Type B pancreatic cell (in vitro differentiated cells): Measurements from ENCODE around the gene SLC22A6. TPM values are rescaled to one million over a fixed set of nuclear protein-coding genes. Genes with fewer than 3 reads are reported as not detected.
A peak's percentile ranks its signal among the peaks of the same experiment; 100 is the strongest.

Source experiments
- DNase-seq: peaks from one replicate; pipeline ENCODE4 v3.0.0; 2021; ENCODE audit warnings: mixed read lengths; ENCODE audit not compliant: unreplicated experiment; ENCODE audit errors: extremely low spot score
- H3K27ac Mint-ChIP-seq: 2 replicates; pipeline ENCODE4 v1.8.0; 2021; ENCODE audit warnings: mild to moderate bottlenecking, mixed read lengths
- H3K27me3 Mint-ChIP-seq: 2 replicates; pipeline ENCODE4 v1.8.0; 2021; ENCODE audit warnings: mixed read lengths
- H3K36me3 Mint-ChIP-seq: 2 replicates; pipeline ENCODE4 v1.8.0; 2021; ENCODE audit warnings: mixed read lengths
- H3K4me1 Mint-ChIP-seq: one replicate; pipeline ENCODE4 v1.8.0; 2021; ENCODE audit warnings: mixed read lengths; ENCODE audit not compliant: unreplicated experiment
- H3K4me3 Mint-ChIP-seq: 2 replicates; pipeline ENCODE4 v1.8.0; 2021; ENCODE audit warnings: mild to moderate bottlenecking, mixed read lengths
- H3K9me3 Mint-ChIP-seq: 2 replicates; pipeline ENCODE4 v1.8.0; 2021; ENCODE audit warnings: mixed read lengths
- total RNA-seq: library from RNA; stranded (reverse); gene quantifications from 2 replicates; pipeline ENCODE4 v1.2.1, GENCODE V29; 2021; ENCODE audit warnings: low replicate concordance
- TF ChIP-seq, protein P1 (sequence below): fragments of 200-600 bp; sonication (generic); conservative IDR thresholded peaks from 2 replicates; pipeline ENCODE4 v1.5.0; 2021; ENCODE audit warnings: antibody characterized with exemption, mild to moderate bottlenecking

SLC22A6 gene
- total RNA-seq, 1 donor from 2014 or later = 1.5 TPM

DNA sequence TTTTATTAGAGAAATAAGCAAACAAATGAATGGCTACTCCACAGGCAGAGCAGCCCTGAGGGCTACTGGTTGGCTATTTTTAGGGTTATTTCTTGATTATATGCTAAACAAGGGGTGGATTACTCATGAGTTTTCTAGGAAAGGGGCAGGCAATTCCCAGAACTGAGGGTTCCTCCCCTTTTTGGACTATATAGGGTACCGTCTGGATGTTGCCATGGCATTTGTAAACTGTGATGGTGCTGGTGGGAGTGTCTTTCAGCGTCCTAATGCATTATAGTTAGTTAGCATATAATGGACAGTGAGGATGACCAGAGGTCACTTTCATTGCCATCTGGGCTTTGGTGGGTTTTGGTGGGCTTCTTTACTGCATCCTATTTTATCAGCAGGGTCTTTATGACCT, 19.2 kb downstream of the SLC22A6 start:
- Mint-ChIP-seq H3K27me3 (no peaks in the 10 kb centered on the region), H3K27ac (no peak overlapping the region), H3K36me3 (peaks cover 4% of the 10 kb centered on the region), H3K9me3 (peaks cover 12% of the 10 kb centered on the region), H3K4me1 (no peaks in the 10 kb centered on the region), H3K4me3 (no peak overlapping the region)
- no peak for DNase-seq
- TF ChIP-seq, protein P1, sequence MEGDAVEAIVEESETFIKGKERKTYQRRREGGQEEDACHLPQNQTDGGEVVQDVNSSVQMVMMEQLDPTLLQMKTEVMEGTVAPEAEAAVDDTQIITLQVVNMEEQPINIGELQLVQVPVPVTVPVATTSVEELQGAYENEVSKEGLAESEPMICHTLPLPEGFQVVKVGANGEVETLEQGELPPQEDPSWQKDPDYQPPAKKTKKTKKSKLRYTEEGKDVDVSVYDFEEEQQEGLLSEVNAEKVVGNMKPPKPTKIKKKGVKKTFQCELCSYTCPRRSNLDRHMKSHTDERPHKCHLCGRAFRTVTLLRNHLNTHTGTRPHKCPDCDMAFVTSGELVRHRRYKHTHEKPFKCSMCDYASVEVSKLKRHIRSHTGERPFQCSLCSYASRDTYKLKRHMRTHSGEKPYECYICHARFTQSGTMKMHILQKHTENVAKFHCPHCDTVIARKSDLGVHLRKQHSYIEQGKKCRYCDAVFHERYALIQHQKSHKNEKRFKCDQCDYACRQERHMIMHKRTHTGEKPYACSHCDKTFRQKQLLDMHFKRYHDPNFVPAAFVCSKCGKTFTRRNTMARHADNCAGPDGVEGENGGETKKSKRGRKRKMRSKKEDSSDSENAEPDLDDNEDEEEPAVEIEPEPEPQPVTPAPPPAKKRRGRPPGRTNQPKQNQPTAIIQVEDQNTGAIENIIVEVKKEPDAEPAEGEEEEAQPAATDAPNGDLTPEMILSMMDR = no peak

DNA sequence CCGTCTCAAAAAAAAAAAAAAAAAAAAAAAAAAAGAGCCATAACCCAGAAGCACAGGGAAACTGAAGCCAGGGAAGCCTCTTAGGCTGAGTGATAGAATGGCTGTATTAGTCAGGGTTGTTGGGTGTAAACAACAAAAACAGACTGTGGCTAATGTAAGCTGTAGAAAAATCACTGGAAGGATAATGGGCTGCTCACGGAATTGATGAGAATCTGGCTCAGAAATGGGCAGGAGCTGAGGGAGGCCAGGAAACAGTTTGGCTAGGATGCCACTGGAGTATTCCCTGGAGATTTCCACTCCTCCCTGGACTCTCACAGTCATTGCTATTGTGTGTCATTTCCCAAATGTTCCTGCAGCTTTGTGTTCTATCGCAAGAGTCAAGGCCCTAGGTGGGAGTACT, 22.4 kb downstream of the SLC22A6 start:
- H3K4me3 Mint-ChIP-seq = no peak overlapping the region
- TF ChIP-seq, protein P1 = no peak
- H3K9me3 Mint-ChIP-seq = peaks cover 19% of the 10 kb centered on the region
- H3K27me3 Mint-ChIP-seq = no peaks in the 10 kb centered on the region
- peaks cover 15% of the 10 kb centered on the region for H3K4me1 Mint-ChIP-seq
- peaks cover 4% of the 10 kb centered on the region for H3K36me3 Mint-ChIP-seq
- no peak overlapping the region for H3K27ac Mint-ChIP-seq
- no peak for DNase-seq

- Mint-ChIP-seq H3K36me3 (peaks cover 4% of the 10 kb centered on the region), H3K9me3 (peaks cover 13% of the 10 kb centered on the region), H3K4me1 (peaks cover 15% of the 10 kb centered on the region), H3K27ac (no peak overlapping the region), H3K27me3 (no peaks in the 10 kb centered on the region), H3K4me3 (no peak overlapping the region)
- DNase-seq = no peak
- TF ChIP-seq, protein P1 = no peak
These were observed 23.7 kb downstream of the SLC22A6 start for GRCh38 chr11:62961017-62961570.

DNA sequence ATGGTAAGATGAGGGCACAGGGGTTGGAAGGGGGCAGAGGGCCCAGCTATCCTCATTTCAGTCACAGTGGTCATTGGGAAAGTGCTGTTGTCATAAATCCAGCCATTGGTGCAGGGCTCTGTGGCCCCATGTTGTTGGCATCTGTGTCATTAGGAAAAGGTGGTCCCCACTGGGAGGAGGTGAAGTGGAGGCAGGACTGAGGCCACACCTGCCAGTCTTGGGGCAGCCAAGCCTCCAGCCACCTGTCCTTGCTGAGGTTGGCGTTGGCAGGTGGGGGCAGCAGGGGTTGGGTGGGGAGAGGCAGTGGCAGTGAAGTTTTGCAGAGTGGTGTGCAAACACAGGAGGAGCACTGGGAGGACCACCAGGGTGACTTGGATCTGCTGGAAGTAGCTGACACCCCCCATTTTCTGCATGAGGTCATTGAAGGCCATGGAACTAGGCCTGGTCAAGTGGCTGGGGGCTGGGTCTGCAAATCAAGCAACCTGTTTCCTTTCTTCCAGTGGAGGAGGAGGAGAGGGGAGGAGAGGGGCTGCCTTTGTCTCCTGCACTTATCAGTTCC, 25.3 kb downstream of the SLC22A6 start:
- no peaks in the 10 kb centered on the region for H3K27me3 Mint-ChIP-seq
- peak overlapping the region; percentile 87 for H3K27ac Mint-ChIP-seq
- H3K36me3 Mint-ChIP-seq = peaks cover 4% of the 10 kb centered on the region
- H3K4me3 Mint-ChIP-seq = peak overlapping the region; percentile 56
- TF ChIP-seq, protein P1 = no peak
- H3K9me3 Mint-ChIP-seq = peaks cover 14% of the 10 kb centered on the region
- DNase-seq = no peak
- H3K4me1 Mint-ChIP-seq = peaks cover 18% of the 10 kb centered on the region

DNA sequence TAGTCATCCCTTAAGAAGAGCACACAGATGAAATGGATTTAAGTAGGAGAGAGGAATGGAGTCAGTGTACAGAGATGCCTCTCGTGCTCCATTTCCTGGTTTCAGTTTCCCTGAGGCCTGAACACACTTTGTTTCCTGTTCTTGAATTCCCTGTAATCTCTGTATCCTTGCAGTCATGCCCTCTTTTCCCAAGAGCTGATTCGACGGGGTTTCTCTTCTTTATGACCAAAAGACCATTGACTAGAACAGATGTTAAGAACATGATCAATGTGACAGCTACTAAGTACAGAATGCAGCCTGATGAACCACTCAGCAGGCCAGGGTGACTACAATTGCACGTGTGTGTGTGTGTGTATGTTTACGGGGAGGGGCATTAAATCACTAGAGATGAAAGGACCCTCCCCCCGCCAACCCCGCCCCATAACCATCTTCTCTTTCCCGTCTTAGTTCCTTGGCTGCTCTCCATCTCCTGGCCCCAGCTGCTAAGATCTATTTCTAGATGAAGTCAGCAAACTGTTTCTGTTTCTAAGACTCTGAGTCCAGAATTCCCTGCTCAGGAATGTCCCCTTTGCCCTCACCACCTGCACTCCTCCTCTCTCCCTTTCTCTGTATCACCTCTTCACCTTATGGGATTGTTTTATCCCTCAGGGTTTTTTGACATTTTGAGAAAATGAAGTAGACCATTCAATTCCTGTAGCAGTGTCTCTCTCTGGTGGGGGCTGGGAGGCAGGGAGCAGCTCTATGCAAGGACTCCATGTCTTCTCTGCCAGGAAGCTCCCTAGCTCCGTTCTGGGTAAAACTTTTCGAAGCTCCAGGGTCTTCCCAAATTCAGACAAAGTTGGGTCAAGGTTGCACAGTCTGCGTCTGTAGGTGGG, 26.0 kb downstream of the SLC22A6 start:
- Mint-ChIP-seq H3K4me3 (peak overlapping the region; percentile 56), H3K36me3 (peaks cover 2% of the 10 kb centered on the region), H3K9me3 (peaks cover 14% of the 10 kb centered on the region), H3K27ac (peak overlapping the region; percentile 87), H3K4me1 (peaks cover 22% of the 10 kb centered on the region), H3K27me3 (peaks cover 1% of the 10 kb centered on the region)
- TF ChIP-seq, protein P1 = no peak
- no peak for DNase-seq
